Large intestine (tissue), 3 donors: Measurements from ENCODE around the gene RAD9A. TPM values are rescaled to one million over a fixed set of nuclear protein-coding genes. Genes with fewer than 3 reads are reported as not detected.
"Not testable (repeated sequence)": the region's sequence is repeated elsewhere in the genome, so short reads cannot be mapped to it uniquely, and the experiment has no call there.

Experiments
- DNase-seq, 2 donors: peaks; one replicate each; pipeline versions ENCODE4 v3.0.0 to v3.0.0-alpha.2; 2013
- H3K27ac ChIP-seq: one replicate; pipeline ENCODE4 v1.5.1; 2013; ENCODE audit warnings: low read length
- H3K27me3 ChIP-seq: 2 replicates; pipeline ENCODE4 v1.6.1; 2013; ENCODE audit warnings: low read length; ENCODE audit not compliant: control insufficient read depth, insufficient read depth
- H3K36me3 ChIP-seq: 2 replicates; pipeline ENCODE4 v1.6.1; 2013; ENCODE audit warnings: low read length; ENCODE audit not compliant: control insufficient read depth, insufficient read depth
- H3K4me1 ChIP-seq: one replicate; pipeline ENCODE4 v1.6.1; 2013; ENCODE audit warnings: low read length; ENCODE audit not compliant: control insufficient read depth, insufficient read depth
- H3K4me3 ChIP-seq: one replicate; pipeline ENCODE4 v1.5.1; 2013; ENCODE audit warnings: low read length
- H3K9me3 ChIP-seq: one replicate; pipeline ENCODE4 v1.6.1; 2013; ENCODE audit warnings: mild to moderate bottlenecking, low read depth, low read length, moderate library complexity; ENCODE audit not compliant: control insufficient read depth
- WGBS: methylation state at CpG from one replicate; pipeline ENCODE4 v1.1.5; 2013; ENCODE audit warnings: low lambda C conversion rate; ENCODE audit not compliant: insufficient coverage; 5-methylcytosine and 5-hydroxymethylcytosine counted together
- polyA plus RNA-seq: library from polyadenylated mRNA; unstranded; fragments of 120-200 nt; gene quantifications from one replicate; pipeline ENCODE4 v1.2.1, GENCODE V29; 2013

RAD9A gene
- polyA plus RNA-seq, 1 donor: 22.1 TPM

GRCh38 chr11:67419325-67420049, 27.7 kb downstream of the RAD9A start:
- no CpG with 5 or more reads among the region's 21 CpGs for WGBS
- no peak for DNase-seq
- Histone ChIP-seq H3K9me3 (peaks cover 4% of the 10 kb centered on the region), H3K4me1 (peaks cover 21% of the 10 kb centered on the region), H3K4me3 (no peak overlapping the region), H3K27me3 (peaks cover 16% of the 10 kb centered on the region), H3K36me3 (no peaks in the 10 kb centered on the region), H3K27ac (no peak overlapping the region)

- peak overlapping the region; percentile 26 for H3K4me3 ChIP-seq
- WGBS: no CpG with 5 or more reads among the region's 15 CpGs
- peaks cover 9% of the 10 kb centered on the region for H3K27me3 ChIP-seq
- peaks cover 4% of the 10 kb centered on the region for H3K9me3 ChIP-seq
- H3K4me1 ChIP-seq: peaks cover 16% of the 10 kb centered on the region
- no peaks in the 10 kb centered on the region for H3K36me3 ChIP-seq
- H3K27ac ChIP-seq: no peak overlapping the region
- no peak for DNase-seq
These were observed 28.4 kb downstream of the RAD9A start for GRCh38 chr11:67420147-67420645.

- no peaks in the 10 kb centered on the region for H3K36me3 ChIP-seq
- peak; percentile 95 to 96 for DNase-seq
- peaks cover 14% of the 10 kb centered on the region for H3K4me1 ChIP-seq
- H3K9me3 ChIP-seq: peaks cover 4% of the 10 kb centered on the region
- no CpG with 5 or more reads among the region's 97 CpGs for WGBS
- H3K27me3 ChIP-seq: peaks cover 6% of the 10 kb centered on the region
- H3K27ac ChIP-seq: no peak overlapping the region
- peak overlapping the region; percentile 26 for H3K4me3 ChIP-seq
These were observed 29.1 kb downstream of the RAD9A start for GRCh38 chr11:67420646-67421429.

GRCh38 chr11:67421430-67422031, 29.7 kb downstream of the RAD9A start:
- H3K27ac ChIP-seq: no peak overlapping the region
- no peaks in the 10 kb centered on the region for H3K27me3 ChIP-seq
- H3K4me1 ChIP-seq: peaks cover 11% of the 10 kb centered on the region
- DNase-seq: no peak
- peak overlapping the region; percentile 17 for H3K4me3 ChIP-seq
- WGBS: no CpG with 5 or more reads among the region's 22 CpGs
- H3K36me3 ChIP-seq: no peaks in the 10 kb centered on the region
- peaks cover 4% of the 10 kb centered on the region for H3K9me3 ChIP-seq

DNA sequence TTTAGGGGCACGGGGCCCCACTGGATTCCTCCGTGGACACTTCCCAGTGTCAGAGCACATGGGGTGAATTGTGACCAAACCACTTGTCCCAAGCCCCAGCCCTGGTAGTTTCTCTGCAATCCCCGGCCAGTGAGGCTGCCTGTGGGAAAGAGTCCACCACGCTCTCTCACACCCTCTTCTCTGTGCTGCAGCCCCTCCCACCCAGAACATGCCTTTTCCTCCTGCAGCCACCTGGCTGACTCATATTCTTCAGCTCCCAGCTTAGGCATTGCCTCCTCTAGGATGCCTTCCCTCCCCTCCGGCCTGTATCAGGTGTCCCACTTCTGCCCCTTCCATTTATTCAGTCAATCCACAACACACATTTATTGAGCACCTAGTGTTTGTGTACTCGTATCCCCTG, 31.1 kb downstream of the RAD9A start:
- H3K9me3 ChIP-seq: no peaks in the 10 kb centered on the region
- WGBS: no CpG with 5 or more reads among the region's 6 CpGs
- no peak for DNase-seq

DNA sequence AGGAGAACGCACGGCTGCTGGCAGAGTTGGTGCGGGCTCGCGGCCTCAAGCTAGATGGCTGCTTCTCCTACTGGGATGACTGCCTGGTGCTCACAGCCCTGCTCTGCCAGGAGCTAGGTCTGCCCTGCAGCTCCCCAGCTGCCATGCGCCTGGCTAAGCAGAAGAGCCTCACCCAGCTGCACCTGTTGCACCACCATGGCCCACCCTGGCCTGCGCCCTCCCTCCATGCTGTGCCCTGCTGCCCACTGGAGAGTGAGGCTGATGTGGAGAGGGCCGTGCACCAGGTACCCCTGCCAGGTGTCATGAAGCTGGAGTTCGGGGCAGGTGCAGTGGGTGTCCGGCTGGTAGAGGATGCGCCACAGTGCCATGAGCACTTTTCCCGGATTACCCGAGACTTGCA, 31.7 kb downstream of the RAD9A start:
- WGBS: no CpG with 5 or more reads among the region's 13 CpGs
- H3K27ac ChIP-seq: no peak overlapping the region
- no peaks in the 10 kb centered on the region for H3K36me3 ChIP-seq
- no peak overlapping the region for H3K4me3 ChIP-seq
- peaks cover 11% of the 10 kb centered on the region for H3K4me1 ChIP-seq
- H3K9me3 ChIP-seq: no peaks in the 10 kb centered on the region
- no peak for DNase-seq
- no peaks in the 10 kb centered on the region for H3K27me3 ChIP-seq

More for the DNA sequence above, 31.1 kb downstream of the RAD9A start:
- Histone ChIP-seq H3K36me3 (no peaks in the 10 kb centered on the region), H3K27me3 (no peaks in the 10 kb centered on the region), H3K27ac (no peak overlapping the region), H3K4me3 (no peak overlapping the region), H3K4me1 (peaks cover 11% of the 10 kb centered on the region)

DNA sequence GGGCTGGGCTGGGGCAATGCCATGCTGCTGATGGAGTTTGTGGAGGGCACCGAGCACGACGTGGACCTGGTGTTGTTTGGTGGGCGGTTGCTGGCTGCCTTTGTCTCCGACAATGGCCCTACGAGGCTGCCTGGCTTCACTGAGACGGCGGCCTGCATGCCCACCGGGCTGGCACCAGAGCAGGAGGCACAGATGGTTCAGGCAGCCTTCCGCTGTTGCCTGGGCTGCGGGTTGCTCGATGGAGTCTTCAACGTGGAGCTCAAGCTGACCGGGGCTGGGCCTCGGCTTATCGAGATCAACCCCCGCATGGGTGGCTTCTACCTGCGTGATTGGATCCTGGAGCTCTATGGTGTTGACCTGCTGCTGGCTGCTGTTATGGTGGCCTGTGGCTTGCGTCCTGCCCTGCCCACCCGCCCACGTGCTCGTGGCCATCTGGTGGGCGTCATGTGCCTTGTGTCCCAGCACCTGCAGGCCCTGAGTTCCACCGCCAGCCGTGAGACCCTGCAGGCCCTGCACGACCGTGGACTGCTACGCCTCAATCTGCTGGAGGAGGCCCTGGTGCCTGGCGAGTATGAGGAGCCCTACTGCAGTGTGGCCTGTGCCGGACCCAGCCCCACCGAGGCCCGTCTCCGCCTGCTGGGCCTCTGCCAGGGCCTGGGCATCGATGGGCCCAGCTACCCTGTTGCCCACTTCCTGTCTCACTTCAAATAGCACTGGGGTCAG, 32.3 kb downstream of the RAD9A start:
- Histone ChIP-seq H3K27ac (no peak overlapping the region), H3K9me3 (no peaks in the 10 kb centered on the region), H3K27me3 (no peaks in the 10 kb centered on the region), H3K36me3 (no peaks in the 10 kb centered on the region), H3K4me1 (peaks cover 13% of the 10 kb centered on the region), H3K4me3 (no peak overlapping the region)
- WGBS: no CpG with 5 or more reads among the region's 34 CpGs
- no peak for DNase-seq

DNA sequence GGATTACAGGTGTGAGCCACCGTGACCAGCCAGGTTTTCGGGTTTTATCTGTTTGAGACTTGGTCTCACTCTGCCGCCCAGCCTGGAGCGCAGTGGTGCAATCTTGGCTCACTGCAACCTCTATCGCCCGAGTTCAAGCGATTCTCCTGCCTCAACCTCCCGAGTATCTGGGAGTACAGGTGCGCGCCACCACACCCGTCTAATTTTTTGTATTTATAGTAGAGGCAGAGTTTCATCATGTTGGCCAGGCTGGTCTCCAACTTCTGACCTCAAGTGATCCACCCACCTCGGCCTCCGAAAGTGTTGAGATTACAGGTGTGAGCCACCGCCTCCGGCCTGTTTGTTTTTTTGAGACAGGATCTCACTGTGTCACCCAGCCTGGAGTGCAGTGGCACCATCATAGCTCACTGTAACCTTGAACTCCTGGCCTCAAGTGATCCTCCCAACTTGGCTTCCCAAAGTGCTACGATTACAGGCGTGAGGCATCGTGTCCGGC, 35.6 kb downstream of the RAD9A start:
- WGBS: 50% methylated on average over 4 of the region's 19 CpGs
- not testable (repeated sequence) for H3K9me3 ChIP-seq, H3K27me3 ChIP-seq, DNase-seq
- Histone ChIP-seq H3K27ac (peak overlapping the region; percentile 82), H3K4me3 (peak overlapping the region; percentile 88), H3K36me3 (peaks cover 18% of the 10 kb centered on the region), H3K4me1 (peaks cover 14% of the 10 kb centered on the region)

DNA sequence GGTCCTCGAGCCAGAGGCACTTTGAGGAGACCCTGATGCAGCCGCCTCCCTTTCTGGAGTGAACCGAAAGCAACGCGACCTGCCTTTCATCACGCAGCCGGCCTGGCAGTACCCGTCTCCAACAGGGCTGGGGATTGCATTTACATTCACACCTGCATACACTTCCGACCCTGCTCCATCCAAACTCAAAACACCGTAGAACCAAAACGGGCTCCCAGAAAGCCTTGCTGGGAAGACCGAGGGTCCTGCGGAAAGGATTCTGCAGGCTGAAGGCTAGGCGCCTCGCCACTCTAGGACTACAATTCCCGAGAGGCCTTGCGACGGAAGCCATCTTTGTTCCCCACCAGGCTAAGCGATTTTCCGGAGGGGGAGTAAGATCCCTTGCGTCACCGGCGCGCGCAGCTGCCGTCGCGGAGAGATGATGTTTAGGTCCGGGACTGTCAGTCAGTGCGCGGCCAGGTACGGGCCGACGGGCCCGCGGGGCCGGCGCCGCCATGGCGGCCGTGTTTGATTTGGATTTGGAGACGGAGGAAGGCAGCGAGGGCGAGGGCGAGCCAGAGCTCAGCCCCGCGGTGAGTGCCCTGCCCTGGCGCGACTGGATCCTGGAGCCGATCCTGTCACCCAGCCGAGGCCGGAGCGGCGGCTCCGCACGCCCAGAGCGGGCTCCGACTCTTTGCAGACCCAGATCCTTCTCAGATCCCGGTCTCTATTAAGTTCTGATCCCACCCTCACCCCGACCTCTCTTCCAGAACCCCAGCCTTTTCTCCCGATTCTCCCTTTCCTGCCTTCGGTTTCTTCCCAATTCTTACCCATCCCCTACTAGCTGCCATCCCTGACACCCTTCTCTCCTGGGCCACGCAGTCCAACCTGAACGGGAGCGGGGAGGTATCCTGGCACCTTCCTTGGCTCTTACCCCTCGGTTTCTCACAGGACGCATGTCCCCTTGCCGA, 36.5 kb downstream of the RAD9A start, which contains the start of gene RPS6KB2:
Gene RPS6KB2, plus strand, starts transcription at position 443 of the 950 bp plus-strand sequence. Its CDS starts 52 bp downstream, at position 495.
- H3K27ac ChIP-seq: peak within 1 kb of the TSS; percentile 82
- peaks cover 27% of the 10 kb centered on the region for H3K36me3 ChIP-seq
- WGBS: 0% methylated on average over 3 of the region's 68 CpGs
- H3K4me1 ChIP-seq: peaks cover 12% of the 10 kb centered on the region
- no peaks in the 10 kb centered on the region for H3K9me3 ChIP-seq
- H3K4me3 ChIP-seq: peak within 1 kb of the TSS; percentile 88
- DNase-seq: peak; percentile 98
- no peaks in the 10 kb centered on the region for H3K27me3 ChIP-seq
